Measurements from ENCODE around the gene CR1L.

DNA sequence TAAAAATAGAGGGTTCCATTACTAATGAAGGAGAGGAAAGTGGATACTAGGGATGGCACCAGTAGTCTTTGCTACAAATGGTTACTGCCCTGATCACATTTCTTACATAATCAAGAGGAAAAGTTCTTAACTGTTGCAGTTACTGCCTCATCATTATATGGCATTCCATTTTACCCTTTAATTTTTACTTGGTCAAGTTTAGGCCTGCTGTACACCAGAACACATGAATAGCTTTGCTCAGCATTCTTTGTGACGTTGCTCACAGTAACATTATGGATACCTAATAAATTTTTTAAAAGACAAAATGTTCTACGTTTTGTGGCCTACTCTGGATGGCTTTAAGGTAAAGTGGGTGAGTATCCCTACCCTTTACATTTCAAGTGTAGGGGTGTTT is 38.6 kb upstream of the CR1L start:
- TF ChIP-seq, protein P1, sequence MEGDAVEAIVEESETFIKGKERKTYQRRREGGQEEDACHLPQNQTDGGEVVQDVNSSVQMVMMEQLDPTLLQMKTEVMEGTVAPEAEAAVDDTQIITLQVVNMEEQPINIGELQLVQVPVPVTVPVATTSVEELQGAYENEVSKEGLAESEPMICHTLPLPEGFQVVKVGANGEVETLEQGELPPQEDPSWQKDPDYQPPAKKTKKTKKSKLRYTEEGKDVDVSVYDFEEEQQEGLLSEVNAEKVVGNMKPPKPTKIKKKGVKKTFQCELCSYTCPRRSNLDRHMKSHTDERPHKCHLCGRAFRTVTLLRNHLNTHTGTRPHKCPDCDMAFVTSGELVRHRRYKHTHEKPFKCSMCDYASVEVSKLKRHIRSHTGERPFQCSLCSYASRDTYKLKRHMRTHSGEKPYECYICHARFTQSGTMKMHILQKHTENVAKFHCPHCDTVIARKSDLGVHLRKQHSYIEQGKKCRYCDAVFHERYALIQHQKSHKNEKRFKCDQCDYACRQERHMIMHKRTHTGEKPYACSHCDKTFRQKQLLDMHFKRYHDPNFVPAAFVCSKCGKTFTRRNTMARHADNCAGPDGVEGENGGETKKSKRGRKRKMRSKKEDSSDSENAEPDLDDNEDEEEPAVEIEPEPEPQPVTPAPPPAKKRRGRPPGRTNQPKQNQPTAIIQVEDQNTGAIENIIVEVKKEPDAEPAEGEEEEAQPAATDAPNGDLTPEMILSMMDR (conservative IDR thresholded peaks at IDR 0.05; ENCODE audit: low read length), result no peak
- TF ChIP-seq EZH2phosphoT487 (IDR thresholded peaks at IDR 0.05; ENCODE audit: borderline replicate concordance), result no peak

Data from Loucy (cell line).